MM.1S (cell line): ENCODE results near the gene XPO6.

Source experiments
- DNase-seq: peaks from one replicate; pipeline ENCODE4 v3.0.0-alpha.2; 2015
- H2AFZ ChIP-seq: fragments of 300-600 bp; sonication (generic); 2 replicates; pipeline ENCODE4 v1.6.0; 2016; ENCODE audit warnings: antibody characterized with exemption, low read length
- H3F3A ChIP-seq: fragments of 300-600 bp; sonication (generic); 2 replicates; pipeline ENCODE4 v1.6.1; 2016; ENCODE audit warnings: mild to moderate bottlenecking, antibody characterized with exemption, low read length, moderate library complexity, mixed read lengths; ENCODE audit not compliant: insufficient read depth
- H3K27ac ChIP-seq: fragments of 300-600 bp; sonication (generic); 2 replicates; pipeline ENCODE4 v1.5.1; 2016; ENCODE audit warnings: mild to moderate bottlenecking, low read length
- H3K27me3 ChIP-seq: fragments of 300-600 bp; sonication (generic); replicated peaks from 2 replicates; pipeline ENCODE4 v1.6.0; 2016; ENCODE audit warnings: low read length; ENCODE audit not compliant: insufficient read depth
- H3K36me3 ChIP-seq: fragments of 300-600 bp; sonication (generic); replicated peaks from 2 replicates; pipeline ENCODE4 v1.6.1; 2016; ENCODE audit warnings: mild to moderate bottlenecking, low read length, mixed read lengths; ENCODE audit not compliant: insufficient read depth
- H3K4me1 ChIP-seq: fragments of 300-600 bp; sonication (generic); 2 replicates; pipeline ENCODE4 v1.6.1; 2016; ENCODE audit warnings: low read length, mixed read lengths
- H3K4me2 ChIP-seq: fragments of 300-600 bp; sonication (generic); 2 replicates; pipeline ENCODE4 v1.6.0; 2016; ENCODE audit warnings: low read depth, low read length
- H3K4me3 ChIP-seq: fragments of 300-600 bp; sonication (generic); 2 replicates; pipeline ENCODE4 v1.5.1; 2016; ENCODE audit warnings: low read length, mixed read lengths
- H3K79me2 ChIP-seq: fragments of 300-600 bp; sonication (generic); 2 replicates; pipeline ENCODE4 v1.6.1; 2016; ENCODE audit warnings: mixed run types, low read length, mixed read lengths
- H3K9ac ChIP-seq: fragments of 300-600 bp; sonication (generic); 2 replicates; pipeline ENCODE4 v1.6.1; 2016; ENCODE audit warnings: low read length, mixed read lengths
- H3K9me2 ChIP-seq: fragments of 300-600 bp; sonication (generic); replicated peaks from 2 replicates; pipeline ENCODE4 v1.6.1; 2016; ENCODE audit warnings: mild to moderate bottlenecking, low read length, mixed read lengths; ENCODE audit not compliant: insufficient read depth
- H3K9me3 ChIP-seq: fragments of 300-600 bp; sonication (generic); replicated peaks from 2 replicates; pipeline ENCODE4 v1.6.1; 2016; ENCODE audit warnings: mild to moderate bottlenecking, low read length, mixed read lengths; ENCODE audit not compliant: insufficient read depth
- H4K20me1 ChIP-seq: fragments of 300-600 bp; sonication (generic); 2 replicates; pipeline ENCODE4 v1.6.1; 2016; ENCODE audit warnings: mild to moderate bottlenecking, low read length, moderate library complexity, mixed read lengths; ENCODE audit not compliant: insufficient read depth
- EZH2 ChIP-seq: fragments of 300-600 bp; sonication (generic); optimal IDR thresholded peaks from 2 replicates; pipeline ENCODE3; 2017; ENCODE audit warnings: low read depth, mild to moderate bottlenecking, antibody characterized with exemption, low read length, mixed read lengths
- EZH2phosphoT487 ChIP-seq: fragments of 300-600 bp; sonication (generic); IDR thresholded peaks from 2 replicates; pipeline ENCODE4 v1.6.1; 2018; ENCODE audit warnings: antibody characterized with exemption, low read length
- TF ChIP-seq, protein P1 (sequence below): fragments of 300-600 bp; sonication (generic); IDR thresholded peaks from 2 replicates; pipeline ENCODE4 v1.5.1; 2016; ENCODE audit warnings: antibody characterized with exemption, low read length, mixed read lengths

Gene XPO6

DNA sequence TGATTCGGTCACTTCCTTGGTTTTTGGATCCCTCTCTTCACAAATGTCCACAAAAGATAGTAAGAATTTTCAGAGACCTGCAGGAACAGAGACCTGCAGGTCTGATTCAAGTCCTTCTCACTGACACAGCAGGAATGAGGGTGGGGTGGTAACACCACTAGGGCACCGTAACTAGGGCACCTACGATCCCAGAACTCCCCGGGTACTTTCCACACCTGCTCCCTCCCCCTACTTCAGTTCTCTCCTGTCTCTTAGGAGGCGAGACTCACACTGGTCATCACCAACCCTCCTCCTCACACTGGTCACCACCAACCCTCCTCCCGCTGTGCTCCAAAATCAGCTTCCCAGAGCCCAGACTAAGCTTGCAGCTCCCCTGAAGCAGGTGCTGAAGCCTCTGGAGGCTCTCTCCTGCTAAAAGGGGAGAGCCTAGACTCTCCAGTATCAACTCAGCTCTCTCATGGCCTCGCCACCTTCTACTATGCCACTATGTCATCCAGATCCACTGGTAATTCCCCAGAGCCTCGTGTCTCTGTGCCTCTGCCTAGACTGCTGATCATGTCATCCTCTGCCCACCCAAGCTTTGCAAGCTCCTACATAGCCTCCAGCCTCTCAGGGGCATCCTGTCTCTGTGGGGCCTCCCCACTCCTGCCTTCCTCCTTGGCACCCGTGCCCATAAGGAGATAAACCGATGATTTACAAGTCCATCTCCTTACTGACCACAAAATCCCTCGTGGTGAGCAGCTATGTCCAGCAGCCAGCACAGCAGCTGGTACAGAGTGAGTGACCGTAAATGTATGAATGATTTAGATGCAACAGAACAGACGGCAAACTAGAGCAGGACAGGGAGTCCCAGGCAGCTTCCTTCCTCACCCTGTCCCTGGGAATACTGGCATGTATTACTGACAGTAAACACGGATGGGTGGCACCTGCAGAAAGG, 84.8 kb downstream of the XPO6 start:
- Histone ChIP-seq H3K36me3 (peaks cover 11% of the 10 kb centered on the region; the same call in 1 of the 2 replicates), H3K4me3 (no peak overlapping the region)
- TF ChIP-seq EZH2 = no peak
- no peak for TF ChIP-seq EZH2phosphoT487
- TF ChIP-seq, protein P1, sequence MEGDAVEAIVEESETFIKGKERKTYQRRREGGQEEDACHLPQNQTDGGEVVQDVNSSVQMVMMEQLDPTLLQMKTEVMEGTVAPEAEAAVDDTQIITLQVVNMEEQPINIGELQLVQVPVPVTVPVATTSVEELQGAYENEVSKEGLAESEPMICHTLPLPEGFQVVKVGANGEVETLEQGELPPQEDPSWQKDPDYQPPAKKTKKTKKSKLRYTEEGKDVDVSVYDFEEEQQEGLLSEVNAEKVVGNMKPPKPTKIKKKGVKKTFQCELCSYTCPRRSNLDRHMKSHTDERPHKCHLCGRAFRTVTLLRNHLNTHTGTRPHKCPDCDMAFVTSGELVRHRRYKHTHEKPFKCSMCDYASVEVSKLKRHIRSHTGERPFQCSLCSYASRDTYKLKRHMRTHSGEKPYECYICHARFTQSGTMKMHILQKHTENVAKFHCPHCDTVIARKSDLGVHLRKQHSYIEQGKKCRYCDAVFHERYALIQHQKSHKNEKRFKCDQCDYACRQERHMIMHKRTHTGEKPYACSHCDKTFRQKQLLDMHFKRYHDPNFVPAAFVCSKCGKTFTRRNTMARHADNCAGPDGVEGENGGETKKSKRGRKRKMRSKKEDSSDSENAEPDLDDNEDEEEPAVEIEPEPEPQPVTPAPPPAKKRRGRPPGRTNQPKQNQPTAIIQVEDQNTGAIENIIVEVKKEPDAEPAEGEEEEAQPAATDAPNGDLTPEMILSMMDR = no peak

DNA sequence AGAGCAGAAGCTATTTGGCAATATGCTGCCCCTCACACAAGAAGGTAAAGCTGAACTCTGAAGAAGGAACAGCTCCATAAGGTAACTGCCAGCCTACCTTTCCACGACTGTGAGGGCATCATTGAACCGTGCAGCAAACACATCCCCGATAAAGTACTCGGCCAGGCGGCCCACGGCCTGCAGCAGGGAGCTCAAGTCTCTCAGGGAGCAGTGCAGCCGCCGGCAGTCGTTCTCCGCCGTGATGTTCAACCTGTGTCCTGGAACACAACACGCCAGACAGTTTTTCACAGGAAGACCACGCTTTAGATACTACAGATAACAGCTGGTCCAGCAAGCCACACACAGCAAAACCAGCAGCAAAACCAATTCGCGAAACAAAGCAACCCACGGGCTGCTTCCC, 86.2 kb downstream of the XPO6 start:
- H3K4me3 ChIP-seq = no peak overlapping the region
- H3K4me1 ChIP-seq = 0 out of 2 replicates have a peak, but pooled peaks cover 2% of the 10 kb centered on the region
- no peak for TF ChIP-seq EZH2phosphoT487
- TF ChIP-seq EZH2 = no peak
- TF ChIP-seq, protein P1 = no peak
- no peak overlapping the region for H3K4me2 ChIP-seq
- H2AFZ ChIP-seq = no peak overlapping the region
- no peak overlapping the region for H3K27ac ChIP-seq
- no peaks in the 10 kb centered on the region for H3F3A ChIP-seq
- no peak for DNase-seq
- H3K9me3 ChIP-seq = no peaks in the 10 kb centered on the region
- no peaks in the 10 kb centered on the region for H3K27me3 ChIP-seq
- H3K9ac ChIP-seq = no peak overlapping the region
- H3K36me3 ChIP-seq = peaks cover 16% of the 10 kb centered on the region; the same call in 1 of the 2 replicates
- no peaks in the 10 kb centered on the region for H4K20me1 ChIP-seq
- H3K79me2 ChIP-seq = no peaks in the 10 kb centered on the region; the same call in none of the 2 replicates
- H3K9me2 ChIP-seq = no peaks in the 10 kb centered on the region

More for the DNA sequence above, 84.8 kb downstream of the XPO6 start:
- Histone ChIP-seq H3K4me1 (no peaks in the 10 kb centered on the region), H3K27me3 (no peaks in the 10 kb centered on the region), H3K79me2 (no peaks in the 10 kb centered on the region; the same call in 1 of the 2 replicates), H3K9me3 (no peaks in the 10 kb centered on the region), H3K9ac (no peak overlapping the region), H3K9me2 (no peaks in the 10 kb centered on the region), H2AFZ (no peak overlapping the region), H4K20me1 (no peaks in the 10 kb centered on the region), H3K4me2 (no peak overlapping the region), H3K27ac (no peak overlapping the region), H3F3A (no peaks in the 10 kb centered on the region)
- no peak for DNase-seq

DNA sequence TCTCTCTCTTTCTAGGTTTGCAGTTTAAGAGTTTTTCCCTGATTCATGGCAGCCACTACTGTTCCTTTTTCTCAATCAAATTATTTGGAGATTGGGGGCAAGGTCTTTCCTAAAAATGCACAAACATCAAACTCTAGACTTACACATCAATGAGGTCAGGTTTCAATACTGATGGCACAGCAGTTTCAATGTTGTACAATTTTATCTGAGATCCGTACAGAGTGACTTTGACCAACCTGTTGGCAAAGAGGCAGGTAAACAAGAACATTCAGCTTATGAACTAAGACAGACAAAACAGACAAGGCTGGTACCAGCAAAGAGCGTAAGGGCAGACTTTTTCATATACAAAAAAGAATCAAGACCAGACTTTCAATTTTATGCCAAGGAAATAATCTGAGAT, 90.2 kb downstream of the XPO6 start:
- no peak for DNase-seq
- Histone ChIP-seq H3K27ac (no peak overlapping the region), H3K79me2 (no peaks in the 10 kb centered on the region; the same call in 1 of the 2 replicates), H3K4me1 (0 out of 2 replicates have a peak, but pooled peaks cover 2% of the 10 kb centered on the region), H3K27me3 (no peaks in the 10 kb centered on the region), H3K9me3 (no peaks in the 10 kb centered on the region), H3K4me3 (no peak overlapping the region), H4K20me1 (no peaks in the 10 kb centered on the region), H3K9me2 (no peaks in the 10 kb centered on the region), H3K9ac (no peak overlapping the region), H2AFZ (no peak overlapping the region), H3K36me3 (peaks cover 21% of the 10 kb centered on the region; the same call in 1 of the 2 replicates), H3K4me2 (no peak overlapping the region), H3F3A (no peaks in the 10 kb centered on the region)
- TF ChIP-seq EZH2 (no peak), EZH2phosphoT487 (no peak)
- TF ChIP-seq, protein P1 = no peak
